Measurements from ENCODE around the gene IKZF1.

DNA sequence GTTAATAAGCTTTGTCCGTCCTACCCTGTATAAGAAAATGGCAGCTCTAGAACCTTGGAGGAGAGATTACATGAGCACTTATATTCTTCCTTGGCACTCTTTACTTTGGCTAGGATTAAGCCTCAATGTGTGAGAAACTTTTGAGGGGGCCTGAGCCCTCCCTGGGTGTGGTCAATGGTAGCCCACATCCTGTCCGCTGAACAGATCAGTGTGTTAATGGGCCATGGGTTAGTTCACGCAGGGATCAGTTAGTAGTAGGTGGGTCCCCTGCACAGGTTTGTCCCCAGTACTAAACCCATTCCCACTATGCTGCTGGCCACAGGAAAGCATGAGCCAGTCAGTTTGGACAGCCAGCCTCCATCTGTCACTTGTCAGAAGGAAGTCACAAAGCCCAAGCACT lies 20.2 kb upstream of the IKZF1 start:
- TF ChIP-seq, protein P1, sequence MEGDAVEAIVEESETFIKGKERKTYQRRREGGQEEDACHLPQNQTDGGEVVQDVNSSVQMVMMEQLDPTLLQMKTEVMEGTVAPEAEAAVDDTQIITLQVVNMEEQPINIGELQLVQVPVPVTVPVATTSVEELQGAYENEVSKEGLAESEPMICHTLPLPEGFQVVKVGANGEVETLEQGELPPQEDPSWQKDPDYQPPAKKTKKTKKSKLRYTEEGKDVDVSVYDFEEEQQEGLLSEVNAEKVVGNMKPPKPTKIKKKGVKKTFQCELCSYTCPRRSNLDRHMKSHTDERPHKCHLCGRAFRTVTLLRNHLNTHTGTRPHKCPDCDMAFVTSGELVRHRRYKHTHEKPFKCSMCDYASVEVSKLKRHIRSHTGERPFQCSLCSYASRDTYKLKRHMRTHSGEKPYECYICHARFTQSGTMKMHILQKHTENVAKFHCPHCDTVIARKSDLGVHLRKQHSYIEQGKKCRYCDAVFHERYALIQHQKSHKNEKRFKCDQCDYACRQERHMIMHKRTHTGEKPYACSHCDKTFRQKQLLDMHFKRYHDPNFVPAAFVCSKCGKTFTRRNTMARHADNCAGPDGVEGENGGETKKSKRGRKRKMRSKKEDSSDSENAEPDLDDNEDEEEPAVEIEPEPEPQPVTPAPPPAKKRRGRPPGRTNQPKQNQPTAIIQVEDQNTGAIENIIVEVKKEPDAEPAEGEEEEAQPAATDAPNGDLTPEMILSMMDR (IDR thresholded peaks at IDR 0.05; ENCODE audit: insufficient read depth, low read depth, low read length), result no peak
- TF ChIP-seq EZH2 (IDR thresholded peaks at IDR 0.05; ENCODE audit: insufficient read depth, low read length), result no peak
